HG03108 (cell line): ENCODE data around the gene GABRD.

Experiments
- ATAC-seq: cut with Tn5 transposase; IDR thresholded peaks from one replicate; pipeline ENCODE4 v1.9.1; 2021; ENCODE audit warnings: moderate library complexity; ENCODE audit not compliant: unreplicated experiment

Gene GABRD

DNA sequence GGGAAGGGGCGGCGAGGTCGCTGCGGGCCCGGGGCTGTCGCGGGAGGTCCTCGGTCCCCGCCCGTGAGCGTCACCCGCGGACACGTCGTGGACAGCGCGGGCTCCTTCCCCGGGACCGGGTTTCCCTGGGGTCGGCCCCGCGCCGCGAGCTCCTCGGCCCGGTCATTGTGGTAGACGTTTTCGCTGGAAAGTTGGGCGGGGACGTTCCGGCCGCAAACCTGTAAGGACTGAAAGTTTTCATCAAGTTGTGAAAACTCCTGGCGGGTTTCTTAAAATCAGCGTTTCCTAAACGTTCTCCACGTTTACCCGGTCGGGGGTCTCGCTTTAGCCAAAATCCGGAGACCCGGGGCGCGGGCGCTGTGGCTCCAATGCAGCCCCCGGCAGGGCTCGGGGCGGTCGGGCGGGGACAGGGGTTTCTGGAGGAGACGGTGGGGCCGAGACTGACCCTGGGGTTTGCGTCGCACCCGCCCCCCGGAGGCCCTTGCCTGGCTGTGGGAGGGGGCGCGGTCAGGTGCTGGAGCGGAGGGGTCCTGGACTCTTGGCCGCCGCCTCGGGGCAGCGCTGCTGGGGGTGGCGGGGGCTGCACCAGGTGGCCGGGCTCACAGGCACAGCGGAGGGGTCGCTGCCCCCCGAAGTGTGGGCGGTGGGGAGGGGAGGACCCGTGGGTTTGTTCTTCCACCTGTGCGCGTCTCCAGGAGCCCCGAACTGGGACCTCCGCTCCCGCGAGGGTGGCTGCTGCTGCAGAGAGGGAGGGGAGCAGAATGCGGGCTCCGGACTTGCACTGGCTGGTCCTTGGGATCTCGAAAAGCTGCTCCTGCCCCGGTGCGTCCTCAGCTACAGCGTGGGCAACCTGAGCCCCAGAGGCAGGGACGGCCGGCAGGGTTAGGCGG, 31.9 kb downstream of the GABRD start:
- no peak for ATAC-seq

DNA sequence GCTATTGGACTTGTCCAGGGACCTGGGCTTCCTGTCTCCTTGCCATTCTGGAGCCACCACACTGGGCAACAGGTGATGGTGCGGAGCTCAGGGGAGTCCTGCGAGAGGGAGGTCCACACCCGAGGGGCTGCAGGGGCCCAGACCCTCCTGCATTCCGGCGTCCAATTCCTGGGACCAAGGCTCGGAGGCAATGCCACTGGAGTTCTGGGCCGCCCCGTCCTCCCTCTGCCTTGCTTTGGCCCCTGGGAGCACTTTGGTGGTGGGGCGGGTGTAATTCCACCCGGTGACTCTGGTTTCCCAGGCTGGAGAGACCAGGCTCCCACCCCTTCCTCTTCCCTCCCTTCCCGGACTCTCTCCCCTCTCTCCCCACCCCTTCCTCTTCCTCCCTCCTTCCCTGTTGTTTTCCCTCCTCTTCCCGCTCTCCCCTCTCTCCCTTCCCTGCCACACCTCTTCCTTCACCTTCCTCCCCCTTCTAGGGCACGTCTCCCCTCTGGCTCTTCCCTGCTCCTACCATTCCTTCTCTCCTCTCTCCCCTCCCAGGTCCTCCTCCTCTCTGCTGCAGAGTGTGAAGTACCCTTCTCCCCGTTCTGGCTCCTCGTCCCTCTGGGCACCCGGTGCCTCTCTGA, 33.0 kb downstream of the GABRD start:
- ATAC-seq, result no peak

DNA sequence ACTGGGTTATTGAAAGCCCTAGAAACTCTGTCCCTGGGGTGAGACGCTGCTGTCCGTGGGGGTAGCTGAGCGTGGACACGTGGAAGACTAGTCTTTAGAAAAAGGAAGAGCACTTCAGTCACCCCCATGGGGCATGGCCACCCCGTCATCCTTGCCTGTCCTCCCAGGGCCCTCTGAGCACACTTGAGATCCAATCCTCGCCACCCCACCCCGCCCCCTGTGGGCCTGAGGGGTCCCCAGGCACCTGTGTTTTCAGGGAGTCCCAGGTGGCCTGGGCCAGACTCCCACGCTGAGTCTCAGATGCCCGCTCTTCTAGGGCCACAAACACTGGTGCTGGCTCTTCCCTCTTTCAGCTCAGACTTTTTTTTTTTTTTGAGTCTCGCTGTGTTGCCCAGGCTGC, 33.6 kb downstream of the GABRD start:
- ATAC-seq, result no peak

DNA sequence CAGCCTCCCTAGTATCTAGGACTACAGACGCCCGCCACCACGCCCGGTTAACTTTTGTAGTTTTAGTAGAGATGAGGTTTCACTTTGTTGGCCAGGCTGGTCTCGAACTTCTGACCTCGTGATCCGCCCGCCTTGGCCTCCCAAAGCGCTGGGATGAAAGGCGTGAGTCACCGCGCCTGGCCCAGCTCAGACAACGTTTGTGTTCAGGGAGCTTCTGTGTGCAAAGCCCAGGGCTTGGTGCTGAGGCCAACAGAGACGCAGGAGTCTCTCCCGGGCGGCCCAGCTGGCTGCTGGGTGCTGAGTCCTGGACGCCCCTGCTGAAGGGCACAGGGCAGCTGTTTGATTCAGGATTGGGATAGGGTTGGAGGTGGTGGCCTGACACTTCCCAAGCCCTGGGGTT, 34.1 kb downstream of the GABRD start:
- ATAC-seq, result no peak

DNA sequence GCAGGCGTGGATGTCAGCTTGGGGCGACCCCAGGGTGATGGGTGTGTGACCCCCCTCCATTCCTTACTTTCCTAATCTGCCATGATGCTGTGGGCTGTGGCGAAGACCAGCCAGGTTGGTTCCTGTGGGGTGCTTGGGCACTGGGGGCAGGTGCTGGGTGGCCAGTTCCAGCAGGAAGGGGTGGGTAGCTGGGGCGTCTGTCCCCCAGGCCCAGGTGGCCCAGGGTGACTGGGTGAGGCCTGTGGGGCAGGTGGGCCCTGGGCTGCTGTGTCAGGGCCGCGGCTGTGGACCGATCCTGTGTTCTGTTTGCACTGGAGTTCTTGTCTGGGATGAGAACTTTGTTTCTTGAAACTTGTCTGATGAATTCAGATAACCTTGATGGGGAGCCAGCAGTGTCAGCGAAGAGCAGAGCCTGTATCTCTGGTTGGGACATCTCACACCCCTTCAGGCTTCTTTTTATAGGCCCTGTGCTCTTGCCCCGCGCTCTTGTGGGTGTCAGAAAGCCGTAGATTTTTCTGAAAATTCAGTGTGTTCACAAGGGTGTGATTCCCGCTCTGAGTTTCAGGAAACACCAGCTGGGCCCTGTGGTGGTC, 34.7 kb downstream of the GABRD start:
- ATAC-seq, result no peak

DNA sequence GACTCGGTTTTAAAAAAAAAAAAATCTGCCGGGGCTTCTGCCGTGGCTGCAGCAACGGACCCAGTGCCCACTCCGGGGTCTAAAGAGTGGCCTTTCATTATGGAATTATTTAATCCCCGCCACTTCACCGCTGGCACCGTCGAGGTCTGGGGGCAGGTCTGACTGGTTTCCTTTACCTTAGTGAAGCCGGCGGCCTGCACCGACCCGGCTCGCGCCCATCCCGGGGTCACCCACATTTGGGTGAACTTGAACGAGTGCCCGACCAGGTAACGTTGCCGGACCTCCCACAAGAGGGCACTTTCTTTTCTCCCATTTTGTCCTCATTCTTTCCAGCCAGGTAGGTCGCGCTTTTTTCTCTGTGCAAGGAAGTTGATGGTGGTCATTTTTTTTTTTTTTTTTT, 35.4 kb downstream of the GABRD start:
- no peak for ATAC-seq

DNA sequence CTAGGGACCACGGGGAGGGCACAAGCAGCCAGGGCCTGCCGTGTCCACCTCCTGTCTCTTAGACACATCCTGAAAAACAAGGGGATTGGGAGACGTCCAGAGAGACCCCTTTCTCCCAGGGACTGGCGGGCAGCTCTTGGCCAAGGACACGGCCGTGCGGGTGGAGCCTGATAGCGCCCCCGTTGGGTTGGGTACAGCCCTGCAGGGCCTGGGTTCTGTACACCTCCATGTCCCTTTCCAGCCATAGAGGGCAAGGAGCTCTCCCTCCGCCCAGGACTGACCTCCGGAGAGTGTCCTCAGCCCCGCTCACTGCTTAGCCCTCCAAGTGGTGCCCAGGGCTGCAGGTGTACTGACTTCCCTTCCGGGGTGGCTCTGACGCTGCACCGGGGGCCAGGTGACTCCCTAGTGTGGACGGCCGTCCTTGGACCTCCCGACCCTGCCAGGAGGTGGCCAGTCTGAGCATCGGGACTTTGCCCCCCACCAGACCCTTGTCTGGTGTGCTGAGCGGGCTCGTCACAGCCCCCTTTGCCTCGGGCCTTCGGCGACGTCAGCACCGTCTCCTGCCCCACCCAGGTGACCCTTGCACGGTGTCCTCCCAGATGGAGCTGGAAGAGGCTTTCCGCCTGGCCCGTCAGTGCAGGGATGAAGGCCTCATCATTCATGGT, 36.9 kb downstream of the GABRD start:
- ATAC-seq, result no peak

DNA sequence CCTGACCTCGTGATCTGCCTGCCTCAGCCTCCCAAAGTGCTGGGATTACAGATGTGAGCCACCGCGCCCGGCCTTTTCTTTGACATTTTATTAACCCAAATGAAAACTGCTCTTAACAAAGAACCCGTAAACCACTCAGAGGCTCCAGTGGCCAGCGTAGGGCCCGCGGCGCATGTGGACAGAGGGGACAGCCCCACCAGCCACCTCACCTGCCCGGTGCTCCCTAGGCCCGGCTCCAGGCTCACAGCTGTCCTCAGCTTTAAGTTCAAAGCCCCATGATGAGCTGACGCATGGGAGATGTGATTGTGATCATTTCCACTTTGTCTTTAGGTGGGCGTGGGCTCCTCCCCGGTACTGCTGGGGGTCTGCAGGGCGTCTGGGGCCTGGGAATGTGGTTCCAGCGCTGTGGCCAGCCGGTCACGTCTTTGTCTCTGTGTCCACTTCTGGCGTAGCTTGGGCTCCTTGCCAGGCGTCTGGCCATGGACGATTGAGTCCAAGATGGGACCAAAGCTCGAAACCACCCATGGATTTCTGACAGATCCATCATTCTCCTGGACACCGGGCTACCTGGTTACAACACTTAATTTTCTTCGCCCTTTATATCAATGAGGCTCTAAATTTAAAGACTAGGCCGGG, 37.9 kb downstream of the GABRD start:
- no peak for ATAC-seq

DNA sequence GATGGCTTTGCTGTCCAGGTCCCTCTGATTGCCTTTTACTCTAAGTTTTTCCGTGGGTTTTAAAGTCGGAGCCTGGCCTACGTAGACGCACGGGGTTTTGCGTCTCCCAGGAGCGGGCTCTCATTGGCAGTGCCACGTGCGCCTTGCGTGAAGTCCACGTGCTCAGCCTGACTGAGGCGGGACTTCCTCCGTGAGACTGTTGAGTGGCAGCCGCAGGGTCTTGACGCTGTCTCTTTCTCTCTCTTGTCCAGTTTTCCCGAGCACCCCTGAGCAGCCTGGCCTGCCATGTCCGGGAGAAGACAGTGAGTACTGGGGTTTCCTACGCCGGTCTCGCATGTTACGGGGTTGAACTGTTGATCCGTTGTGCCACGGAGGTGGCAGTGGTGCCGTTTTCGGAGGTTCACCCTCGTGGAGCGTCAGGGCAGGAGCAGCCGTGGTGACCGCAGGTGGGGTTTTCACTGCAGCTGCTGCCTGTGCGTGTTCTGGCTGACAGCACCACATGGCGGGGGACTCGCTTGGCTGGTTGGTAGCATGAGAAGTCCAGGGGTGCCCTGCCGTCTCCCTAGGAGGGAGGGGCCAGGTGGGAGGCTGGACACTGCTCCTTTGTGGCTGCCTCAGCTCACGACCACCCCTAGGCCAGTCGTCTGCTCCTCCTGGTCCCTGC, 40.3 kb downstream of the GABRD start:
- no peak for ATAC-seq

DNA sequence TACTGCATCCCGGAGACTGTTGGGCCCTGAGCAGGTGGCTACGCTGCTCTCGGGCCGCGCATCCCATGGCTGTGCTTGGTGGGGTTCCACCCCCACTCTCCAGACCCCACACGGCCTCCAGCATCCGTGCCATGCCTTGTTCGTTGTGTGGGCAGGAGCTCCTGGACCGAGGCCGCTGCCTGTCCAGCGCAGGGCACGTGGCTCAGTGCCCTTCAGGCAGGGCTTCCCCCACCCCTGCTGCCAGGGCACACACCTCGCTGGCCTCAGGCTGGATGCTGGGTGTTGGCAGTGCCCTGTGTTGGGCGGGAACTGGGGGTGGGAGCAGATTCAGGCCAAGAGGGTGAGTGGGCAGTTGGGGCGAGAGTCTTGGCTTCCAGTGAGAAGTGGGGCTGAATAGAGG, 40.9 kb downstream of the GABRD start:
- no peak for ATAC-seq

DNA sequence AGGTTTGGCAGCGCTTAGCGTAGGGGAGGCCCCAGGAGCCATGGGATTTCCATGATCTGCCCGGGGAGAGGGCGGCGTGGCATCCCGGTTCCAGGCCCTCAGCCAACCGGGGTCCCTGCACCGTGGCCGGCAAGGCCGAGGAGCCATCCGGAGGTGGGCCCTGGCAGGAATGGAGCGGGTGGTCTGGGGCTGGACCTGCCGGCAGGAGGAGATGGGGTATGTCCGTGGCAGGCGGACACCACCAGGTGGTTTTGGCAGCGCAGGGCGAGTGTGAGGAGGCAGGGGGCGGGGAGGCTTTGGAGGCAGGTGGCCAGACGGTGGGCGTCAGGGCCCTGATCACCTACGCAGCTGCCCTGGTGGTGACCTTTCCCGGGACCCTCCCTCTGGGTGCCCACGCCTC, 41.4 kb downstream of the GABRD start:
- no peak for ATAC-seq

DNA sequence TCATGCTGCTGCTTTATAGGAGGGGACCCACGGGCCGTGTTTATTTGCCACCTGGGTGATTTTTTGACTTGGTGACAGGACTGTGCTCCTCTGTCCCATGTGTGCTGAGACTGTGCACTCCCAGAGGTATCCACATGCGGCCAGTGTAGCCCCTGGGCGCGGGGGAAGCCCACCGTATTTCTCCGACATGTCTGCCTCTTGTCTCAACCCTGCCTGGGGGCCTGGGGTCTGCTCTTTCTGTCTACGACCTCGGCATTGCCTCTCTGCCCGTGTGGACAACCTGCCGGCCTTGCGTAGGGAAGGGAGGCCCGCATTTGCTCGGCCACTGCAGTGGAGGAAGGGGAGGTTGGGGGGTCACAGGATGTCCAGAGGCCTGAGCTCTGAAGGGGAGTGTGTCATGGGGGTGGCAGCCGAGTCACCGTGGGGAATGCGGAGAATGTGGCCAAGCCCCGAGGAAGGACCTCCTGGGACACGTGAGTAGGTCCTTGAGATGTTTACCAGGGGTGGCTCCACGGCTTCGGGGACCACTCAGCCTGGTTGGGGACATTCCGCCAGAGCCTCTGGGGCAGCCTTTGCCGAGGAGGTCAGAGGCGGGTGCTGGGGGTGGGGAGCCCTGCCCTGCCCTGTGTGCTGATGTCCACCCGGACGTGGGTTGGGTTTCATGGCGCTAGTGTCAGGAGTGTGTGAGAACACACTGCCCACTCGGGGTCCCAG, 42.1 kb downstream of the GABRD start:
- no peak for ATAC-seq

DNA sequence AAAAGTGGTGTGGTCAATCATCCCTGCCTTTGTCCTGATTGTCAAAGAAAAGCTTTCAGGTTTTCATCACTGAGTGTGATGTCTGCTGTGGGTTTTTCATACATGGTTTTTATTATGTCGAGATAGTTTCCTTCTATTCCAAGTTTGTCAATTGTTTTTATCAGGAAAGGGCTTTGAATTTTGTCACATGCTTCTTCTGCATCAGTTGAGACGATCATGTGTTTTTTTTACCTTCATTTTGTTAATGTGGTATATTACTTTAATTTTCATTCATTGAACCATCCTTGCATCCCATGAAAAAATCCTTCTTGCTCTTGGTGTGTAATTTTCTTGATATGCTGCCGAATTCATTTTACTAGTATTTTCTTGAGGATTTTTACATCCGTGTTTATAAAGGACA, 46.6 kb downstream of the GABRD start:
- ATAC-seq, result no peak

DNA sequence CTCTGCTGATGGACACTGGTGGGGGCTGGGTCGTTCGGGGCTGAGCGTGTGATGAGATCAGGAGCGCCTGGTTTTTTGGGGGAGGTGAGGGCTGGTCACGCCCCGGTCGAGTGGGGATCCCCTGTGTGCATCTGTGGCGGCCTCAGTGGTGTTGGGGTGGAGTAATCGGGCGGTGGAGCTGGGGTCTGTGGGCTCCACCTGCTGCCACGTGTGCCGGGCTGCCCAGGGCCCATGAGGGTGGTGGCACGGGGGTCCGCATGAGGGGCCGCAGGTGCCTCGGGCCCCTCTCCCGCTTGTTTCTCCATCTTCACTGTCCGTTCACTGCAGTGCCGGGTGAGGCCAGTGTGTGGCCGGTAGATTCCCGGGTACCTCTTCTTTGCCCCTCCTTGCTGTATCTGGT, 48.2 kb downstream of the GABRD start:
- ATAC-seq, result no peak

DNA sequence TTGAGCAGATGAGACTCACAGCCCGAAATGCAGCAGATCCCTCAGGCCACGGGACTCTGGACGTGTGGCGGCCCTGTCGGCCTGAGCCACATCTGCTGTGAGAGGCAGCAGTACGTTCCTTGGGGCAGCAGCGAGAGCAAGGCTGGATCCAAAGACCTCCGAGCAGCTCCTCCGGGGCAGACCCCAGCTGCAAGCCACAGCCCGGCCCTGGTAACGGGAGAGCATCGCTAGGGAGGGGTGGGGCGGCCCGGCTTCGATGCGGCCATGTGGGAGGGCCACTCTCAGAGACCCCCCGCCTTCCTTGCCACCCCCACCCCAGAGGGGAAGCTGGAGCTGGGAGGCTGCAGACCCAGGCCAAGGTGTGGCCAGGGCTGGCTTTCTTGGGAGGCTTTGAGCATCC, 48.8 kb downstream of the GABRD start:
- no peak for ATAC-seq

DNA sequence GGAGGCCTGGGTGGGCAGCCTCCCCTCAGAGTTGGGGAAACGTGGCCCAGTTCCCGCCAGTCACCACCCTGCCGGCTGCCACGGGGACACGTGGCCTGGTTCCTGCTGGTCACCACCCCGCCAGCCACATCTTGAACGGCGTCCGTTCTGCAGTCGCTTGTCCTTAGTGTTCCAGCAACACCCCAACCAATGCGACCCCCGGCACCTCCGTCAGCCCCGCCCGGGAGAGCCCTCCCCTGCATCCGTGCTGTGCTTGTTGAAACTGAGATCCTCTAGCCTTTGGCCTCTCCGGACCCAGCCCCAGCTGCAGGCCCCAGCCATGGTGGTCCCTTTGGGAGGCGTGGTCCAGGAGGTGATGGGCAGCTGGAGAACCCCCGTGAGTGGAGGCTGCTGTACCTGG, 49.8 kb downstream of the GABRD start:
- no peak for ATAC-seq

DNA sequence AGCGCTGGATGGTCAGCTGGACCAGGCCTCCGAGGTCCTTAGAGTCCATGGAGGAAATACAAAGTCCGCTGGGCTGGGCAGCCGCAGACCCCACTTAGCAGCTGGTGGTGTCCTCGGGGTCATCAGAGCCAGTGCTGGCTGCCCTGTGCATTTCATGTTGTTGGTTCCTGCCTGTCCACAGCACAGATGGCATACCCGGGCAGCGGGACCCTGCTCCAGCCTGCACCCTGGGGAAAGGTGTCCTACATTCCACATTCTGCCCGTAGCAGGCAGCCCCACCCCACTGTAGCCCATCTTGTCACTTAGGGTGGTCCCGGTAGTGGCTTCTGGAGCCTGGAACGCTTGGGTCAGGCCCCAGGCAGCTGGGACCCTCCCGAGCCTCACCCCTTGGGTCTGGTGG, 50.9 kb downstream of the GABRD start:
- ATAC-seq, result no peak

DNA sequence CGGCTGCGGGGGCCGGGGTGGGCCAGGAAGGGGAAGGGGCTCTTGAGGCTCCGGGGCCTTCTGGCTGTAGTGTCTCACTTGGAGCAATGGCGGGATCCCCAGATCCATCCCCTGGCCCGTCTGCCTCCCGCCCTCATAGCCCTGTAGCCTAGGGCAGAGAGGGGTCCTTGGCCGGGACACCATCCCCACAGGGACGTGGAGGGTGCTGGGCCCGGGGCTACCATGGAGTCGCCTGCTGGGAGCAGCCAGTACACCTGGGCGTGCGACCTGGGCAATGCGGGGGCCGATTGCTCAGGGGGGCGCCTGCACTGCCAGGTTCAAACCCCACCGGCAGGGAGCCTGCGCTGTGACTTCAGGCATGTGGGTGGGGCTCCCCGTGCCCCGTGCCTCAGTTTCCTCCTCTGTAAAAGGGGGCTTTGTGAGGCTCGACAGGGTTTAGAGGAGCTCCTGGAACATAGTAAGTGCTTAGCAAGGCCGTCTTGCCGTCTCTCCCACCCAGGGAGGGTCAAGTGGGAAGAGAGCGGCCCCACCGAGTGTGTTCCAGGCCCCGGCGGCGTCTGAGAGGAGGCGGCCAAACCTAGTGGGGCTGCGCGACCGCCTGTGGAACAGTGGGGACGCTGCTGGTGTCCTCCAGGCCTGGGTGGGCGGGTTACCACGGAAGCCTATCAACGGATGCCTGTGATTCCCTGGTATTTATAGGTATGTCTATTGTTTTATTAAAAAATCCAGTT, 51.8 kb downstream of the GABRD start:
- no peak for ATAC-seq

DNA sequence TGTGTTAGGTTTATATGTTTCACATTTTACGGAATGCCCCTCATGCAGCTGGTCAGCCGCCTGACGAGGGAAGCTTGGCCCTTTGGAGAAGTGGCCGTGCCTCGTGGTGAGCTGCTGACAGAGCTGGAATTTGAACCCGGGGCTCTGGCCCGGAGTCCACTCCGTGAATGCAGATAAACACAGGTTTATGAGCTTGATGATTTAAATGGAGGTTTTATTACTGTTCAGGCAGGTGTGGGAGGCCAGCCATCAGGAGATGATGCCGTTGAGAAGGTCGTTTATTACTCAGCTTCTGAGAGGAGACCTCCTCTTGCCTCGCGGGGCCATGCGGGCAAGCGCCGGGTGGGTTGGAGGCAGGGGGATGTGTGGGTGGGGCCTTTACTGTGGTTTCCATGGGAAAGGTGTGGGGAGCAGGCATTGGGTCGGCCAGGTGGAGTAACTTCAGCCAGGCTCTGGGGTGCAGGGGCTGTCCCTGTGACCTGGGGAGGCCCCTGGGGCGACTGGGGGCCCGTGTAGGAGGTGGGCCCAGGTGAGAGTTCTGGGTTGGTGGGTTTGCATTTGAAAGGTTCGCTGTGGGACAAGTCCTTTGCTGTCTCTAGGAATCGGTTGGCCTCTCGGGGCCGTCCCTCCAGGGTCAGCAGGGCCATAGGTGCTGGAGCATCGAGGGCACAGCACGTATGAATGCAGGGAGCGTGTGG, 53.1 kb downstream of the GABRD start:
- ATAC-seq, result no peak
